T-helper 17 cell (primary cell): ENCODE data around the gene SNRNP200. TPM values are rescaled to one million over a fixed set of nuclear protein-coding genes. Genes with fewer than 3 reads are reported as not detected.

ENCODE experiments used
- ATAC-seq: fragments of 150-1000 bp; cut with Tn5 transposase; 2 replicates; pipeline ENCODE4 v1.10.0; 2021; ENCODE audit warnings: mild to moderate bottlenecking, moderate library complexity
- DNase-seq, 3 donors: peaks; one replicate each; pipeline versions ENCODE4 v3.0.0 to v3.0.0-alpha.2; 2020 to 2021
- H3K9me3 ChIP-seq: one replicate; pipeline ENCODE4 v1.7.0; 2013; ENCODE audit warnings: low read length, mild to moderate bottlenecking; ENCODE audit not compliant: control insufficient read depth, poor library complexity, severe bottlenecking
- H3K27ac Mint-ChIP-seq: one replicate; pipeline ENCODE4 v1.8.0; 2022; ENCODE audit warnings: mild to moderate bottlenecking, moderate library complexity, mixed read lengths
- H3K27me3 Mint-ChIP-seq: one replicate; pipeline ENCODE4 v1.8.0; 2022; ENCODE audit warnings: mixed read lengths
- H3K36me3 Mint-ChIP-seq: one replicate; pipeline ENCODE4 v1.8.0; 2022; ENCODE audit warnings: low read depth, mixed read lengths
- H3K4me1 Mint-ChIP-seq: one replicate; pipeline ENCODE4 v1.8.0; 2022; ENCODE audit warnings: mild to moderate bottlenecking, mixed read lengths
- H3K4me3 Mint-ChIP-seq: one replicate; pipeline ENCODE4 v1.8.0; 2022; ENCODE audit warnings: mild to moderate bottlenecking, moderate library complexity, mixed read lengths
- total RNA-seq, 4 donors: library from RNA in 2 of 4; stranded (reverse) in 2 of 4; gene quantifications; one replicate each; pipeline ENCODE4 v1.2.3 and lab custom pipeline; 2022 to 2026

The SNRNP200 gene
- total RNA-seq, 2 donors from 2014 or later: 189 to 224 TPM

GRCh38 chr2:96291751-96292150 is 13.6 kb downstream of the SNRNP200 start:
- H3K4me3 Mint-ChIP-seq: no peak overlapping the region
- no peaks in the 10 kb centered on the region for H3K27me3 Mint-ChIP-seq
- H3K27ac Mint-ChIP-seq: no peak overlapping the region
- H3K4me1 Mint-ChIP-seq: peaks cover 2% of the 10 kb centered on the region
- no peaks in the 10 kb centered on the region for H3K9me3 ChIP-seq
- DNase-seq: no peak
- peaks cover 18% of the 10 kb centered on the region for H3K36me3 Mint-ChIP-seq
- no peak for ATAC-seq

- no peak for ATAC-seq
- no peaks in the 10 kb centered on the region for H3K4me1 Mint-ChIP-seq
- H3K27me3 Mint-ChIP-seq: no peaks in the 10 kb centered on the region
- H3K27ac Mint-ChIP-seq: peak overlapping the region; percentile 67
- no peaks in the 10 kb centered on the region for H3K9me3 ChIP-seq
- no peak for DNase-seq
- peaks cover 11% of the 10 kb centered on the region for H3K36me3 Mint-ChIP-seq
- H3K4me3 Mint-ChIP-seq: peak overlapping the region; percentile 43
These were observed 18.0 kb downstream of the SNRNP200 start for GRCh38 chr2:96287273-96287856.

GRCh38 chr2:96276787-96277499 is 28.4 kb downstream of the SNRNP200 start:
- no peaks in the 10 kb centered on the region for H3K4me1 Mint-ChIP-seq
- ATAC-seq (no peak), DNase-seq (no peak)
- no peak overlapping the region for H3K27ac Mint-ChIP-seq
- H3K36me3 Mint-ChIP-seq: peaks cover 11% of the 10 kb centered on the region
- H3K4me3 Mint-ChIP-seq: no peak overlapping the region
- no peaks in the 10 kb centered on the region for H3K27me3 Mint-ChIP-seq
- no peaks in the 10 kb centered on the region for H3K9me3 ChIP-seq

- Mint-ChIP-seq H3K4me1 (no peaks in the 10 kb centered on the region), H3K27me3 (no peaks in the 10 kb centered on the region), H3K4me3 (no peak overlapping the region), H3K36me3 (peaks cover 6% of the 10 kb centered on the region), H3K27ac (peak overlapping the region; percentile 53)
- DNase-seq (no peak), ATAC-seq (no peak)
- H3K9me3 ChIP-seq: no peaks in the 10 kb centered on the region
These were observed 30.8 kb downstream of the SNRNP200 start for GRCh38 chr2:96274355-96275056.

- DNase-seq (no peak), ATAC-seq (no peak)
- Mint-ChIP-seq H3K27ac (no peak overlapping the region), H3K36me3 (peaks cover 6% of the 10 kb centered on the region), H3K4me1 (peaks cover 2% of the 10 kb centered on the region), H3K4me3 (no peak overlapping the region), H3K27me3 (no peaks in the 10 kb centered on the region)
- H3K9me3 ChIP-seq: no peaks in the 10 kb centered on the region
These were observed 31.6 kb downstream of the SNRNP200 start for GRCh38 chr2:96273763-96274162.

GRCh38 chr2:96271995-96272394 is 33.4 kb downstream of the SNRNP200 start:
- Mint-ChIP-seq H3K27me3 (no peaks in the 10 kb centered on the region), H3K27ac (no peak overlapping the region), H3K4me1 (peaks cover 14% of the 10 kb centered on the region), H3K36me3 (peaks cover 5% of the 10 kb centered on the region), H3K4me3 (no peak overlapping the region)
- no peak for DNase-seq
- ATAC-seq: no peak
- H3K9me3 ChIP-seq: no peaks in the 10 kb centered on the region

GRCh38 chr2:96267159-96267971 is 38.0 kb downstream of the SNRNP200 start:
- Mint-ChIP-seq H3K27ac (peak overlapping the region; percentile 93), H3K36me3 (peaks cover 5% of the 10 kb centered on the region), H3K4me1 (peaks cover 32% of the 10 kb centered on the region), H3K4me3 (peak overlapping the region; percentile 97), H3K27me3 (no peaks in the 10 kb centered on the region)
- peak in 2 of 3 donors; percentile 30 to 32 for DNase-seq
- H3K9me3 ChIP-seq: no peaks in the 10 kb centered on the region
- no peak for ATAC-seq

- H3K9me3 ChIP-seq: no peaks in the 10 kb centered on the region
- Mint-ChIP-seq H3K27ac (peak within 1 kb of the TSS; percentile 93), H3K27me3 (no peaks in the 10 kb centered on the region), H3K4me3 (peak within 1 kb of the TSS; percentile 97), H3K36me3 (peaks cover 5% of the 10 kb centered on the region), H3K4me1 (peaks cover 37% of the 10 kb centered on the region)
- ATAC-seq: peak; percentile 96
- DNase-seq: peak; percentile 95 to 97 (median 97)
These were observed 39.3 kb downstream of the SNRNP200 start, which contains the start of the genes CIAO1 and TMEM127 for GRCh38 chr2:96265840-96266679. CIAO1 (plus strand) TSS chr2:96266225; CDS start chr2:96266351, 126 bp downstream. TMEM127 (minus strand) TSS chr2:96265997; CDS start chr2:96265381, 616 bp downstream.

- DNase-seq (peak; percentile 23 to 46 (median 40)), ATAC-seq (peak; percentile 15)
- no peaks in the 10 kb centered on the region for H3K9me3 ChIP-seq
- Mint-ChIP-seq H3K27me3 (no peaks in the 10 kb centered on the region), H3K27ac (peak overlapping the region; percentile 93), H3K4me1 (peaks cover 43% of the 10 kb centered on the region), H3K36me3 (peaks cover 5% of the 10 kb centered on the region), H3K4me3 (peak overlapping the region; percentile 97)
These were observed 40.0 kb downstream of the SNRNP200 start for GRCh38 chr2:96265349-96265839.

- DNase-seq: no peak
- Mint-ChIP-seq H3K4me3 (peak overlapping the region; percentile 97), H3K36me3 (peaks cover 5% of the 10 kb centered on the region), H3K27me3 (no peaks in the 10 kb centered on the region), H3K4me1 (peaks cover 46% of the 10 kb centered on the region), H3K27ac (peak overlapping the region; percentile 43)
- no peaks in the 10 kb centered on the region for H3K9me3 ChIP-seq
- peak; percentile 1 for ATAC-seq
These were observed 40.5 kb downstream of the SNRNP200 start for GRCh38 chr2:96264656-96265348.

GRCh38 chr2:96264086-96264485 is 41.3 kb downstream of the SNRNP200 start:
- Mint-ChIP-seq H3K36me3 (peaks cover 5% of the 10 kb centered on the region), H3K27ac (peak overlapping the region; percentile 43), H3K4me3 (peak overlapping the region; percentile 97), H3K4me1 (peaks cover 50% of the 10 kb centered on the region), H3K27me3 (no peaks in the 10 kb centered on the region)
- no peaks in the 10 kb centered on the region for H3K9me3 ChIP-seq
- ATAC-seq (no peak), DNase-seq (no peak)
